Activated naive CD8-positive, alpha-beta T cell (primary cell): ENCODE measurements around the gene ZNF92.
"Not testable (repeated sequence)": the region's sequence is repeated elsewhere in the genome, so short reads cannot be mapped to it uniquely, and the experiment has no call there.

Experiments used
- H3K27ac Mint-ChIP-seq: one replicate; pipeline ENCODE4 v1.8.0; 2021; ENCODE audit warnings: mixed read lengths
- H3K27me3 Mint-ChIP-seq: one replicate; pipeline ENCODE4 v1.8.0; 2021; ENCODE audit warnings: mixed read lengths
- H3K36me3 Mint-ChIP-seq: one replicate; pipeline ENCODE4 v1.8.0; 2021; ENCODE audit warnings: mixed read lengths
- H3K4me1 Mint-ChIP-seq: one replicate; pipeline ENCODE4 v1.8.0; 2021; ENCODE audit warnings: low read depth, mixed read lengths
- H3K4me3 Mint-ChIP-seq: one replicate; pipeline ENCODE4 v1.8.0; 2021; ENCODE audit warnings: mild to moderate bottlenecking, mixed read lengths
- H3K9me3 Mint-ChIP-seq: one replicate; pipeline ENCODE4 v1.8.0; 2021; ENCODE audit warnings: low read depth, mixed read lengths

ZNF92 gene

GRCh38 chr7:65444899-65445823 is 71.5 kb downstream of the ZNF92 start:
- H3K4me1 Mint-ChIP-seq, result peaks cover 6% of the 10 kb centered on the region
- H3K9me3 Mint-ChIP-seq, result no peaks in the 10 kb centered on the region
- H3K27ac Mint-ChIP-seq, result no peak overlapping the region
- H3K27me3 Mint-ChIP-seq, result peaks cover 5% of the 10 kb centered on the region
- H3K4me3 Mint-ChIP-seq, result no peak overlapping the region
- no peaks in the 10 kb centered on the region for H3K36me3 Mint-ChIP-seq

GRCh38 chr7:65447041-65447440 is 73.4 kb downstream of the ZNF92 start:
- not testable (repeated sequence) for H3K36me3 Mint-ChIP-seq, H3K27ac Mint-ChIP-seq, H3K27me3 Mint-ChIP-seq, H3K9me3 Mint-ChIP-seq, H3K4me3 Mint-ChIP-seq
- peaks cover 13% of the 10 kb centered on the region for H3K4me1 Mint-ChIP-seq

- Mint-ChIP-seq H3K27me3 (peaks cover 5% of the 10 kb centered on the region), H3K4me3 (no peak overlapping the region)
These were observed 75.3 kb downstream of the ZNF92 start for GRCh38 chr7:65448816-65449504.

GRCh38 chr7:65449505-65449852 is 75.8 kb downstream of the ZNF92 start:
- Mint-ChIP-seq H3K27me3 (peaks cover 5% of the 10 kb centered on the region), H3K9me3 (no peaks in the 10 kb centered on the region), H3K4me1 (peaks cover 13% of the 10 kb centered on the region), H3K36me3 (no peaks in the 10 kb centered on the region), H3K4me3 (no peak overlapping the region), H3K27ac (no peak overlapping the region)

More at GRCh38 chr7:65448816-65449504, 75.3 kb downstream of the ZNF92 start:
- H3K27ac Mint-ChIP-seq, result no peak overlapping the region
- no peaks in the 10 kb centered on the region for H3K36me3 Mint-ChIP-seq
- H3K9me3 Mint-ChIP-seq, result no peaks in the 10 kb centered on the region
- H3K4me1 Mint-ChIP-seq, result peaks cover 13% of the 10 kb centered on the region
